HG02885 (cell line): ENCODE results near the gene AKAP1.

Experiments
- ATAC-seq: cut with Tn5 transposase; IDR thresholded peaks from one replicate; pipeline ENCODE4 v1.9.1; 2021; ENCODE audit warnings: mild to moderate bottlenecking; ENCODE audit not compliant: unreplicated experiment, poor library complexity

Gene AKAP1

GRCh38 chr17:57120814-57121213, 35.8 kb downstream of the AKAP1 start:
- no peak for ATAC-seq

- ATAC-seq = no peak
These were observed 36.4 kb downstream of the AKAP1 start for GRCh38 chr17:57121308-57122042.

GRCh38 chr17:57124053-57124452, 39.0 kb downstream of the AKAP1 start:
- ATAC-seq = no peak

- no peak for ATAC-seq
These were observed 40.4 kb downstream of the AKAP1 start for GRCh38 chr17:57125406-57125805.

GRCh38 chr17:57125866-57126265, 40.8 kb downstream of the AKAP1 start:
- no peak for ATAC-seq

- no peak for ATAC-seq
These were observed 45.8 kb downstream of the AKAP1 start for GRCh38 chr17:57130708-57131461.

GRCh38 chr17:57132663-57133062, 47.6 kb downstream of the AKAP1 start:
- ATAC-seq = no peak

GRCh38 chr17:57133486-57133885, 48.4 kb downstream of the AKAP1 start:
- ATAC-seq = no peak

- ATAC-seq = no peak
These were observed 50.2 kb downstream of the AKAP1 start for GRCh38 chr17:57135026-57135788.

- no peak for ATAC-seq
These were observed 50.8 kb downstream of the AKAP1 start for GRCh38 chr17:57135789-57136291.

GRCh38 chr17:57136355-57136754, 51.3 kb downstream of the AKAP1 start:
- no peak for ATAC-seq

- ATAC-seq = no peak
These were observed 53.2 kb downstream of the AKAP1 start for GRCh38 chr17:57138030-57138911.

GRCh38 chr17:57138956-57139576, 54.0 kb downstream of the AKAP1 start:
- ATAC-seq = no peak

GRCh38 chr17:57140316-57140715, 55.3 kb downstream of the AKAP1 start:
- ATAC-seq = no peak

GRCh38 chr17:57142925-57143324, 57.9 kb downstream of the AKAP1 start:
- ATAC-seq = no peak

GRCh38 chr17:57143361-57143760, 58.3 kb downstream of the AKAP1 start:
- no peak for ATAC-seq

- ATAC-seq = no peak
These were observed 58.9 kb downstream of the AKAP1 start for GRCh38 chr17:57143919-57144318.

- no peak for ATAC-seq
These were observed 59.5 kb downstream of the AKAP1 start for GRCh38 chr17:57144567-57144966.

GRCh38 chr17:57145347-57145746, 60.3 kb downstream of the AKAP1 start:
- no peak for ATAC-seq
